Liver (tissue), 3 donors: ENCODE measurements around the gene CCDC187.

ENCODE experiments used
- EGR1 ChIP-seq, 2 donors: IDR thresholded peaks; 2 replicates each; pipeline ENCODE4 v1.6.1; 2016 to 2018; ENCODE audit warnings: antibody characterized with exemption in 2 of 2, low read depth in 2 of 2
- HNF4G ChIP-seq: IDR thresholded peaks from 2 replicates; pipeline ENCODE4 v1.6.1; 2016; ENCODE audit warnings: antibody characterized with exemption
- JUND ChIP-seq, 2 donors: IDR thresholded peaks; 2 replicates each; pipeline ENCODE4 v1.6.1; 2016; ENCODE audit warnings: antibody characterized with exemption in 2 of 2
- RAD21 ChIP-seq, 2 donors: IDR thresholded peaks; 2 replicates each; pipeline ENCODE4 v1.6.1; 2016; ENCODE audit warnings: antibody characterized with exemption in 2 of 2, mild to moderate bottlenecking in 2 of 2
- SP1 ChIP-seq: IDR thresholded peaks from 2 replicates; pipeline ENCODE4 v1.6.1; 2018; ENCODE audit warnings: antibody characterized with exemption, mild to moderate bottlenecking
- TAF1 ChIP-seq: conservative IDR thresholded peaks from 2 replicates; pipeline ENCODE4 v1.6.1; 2016; ENCODE audit warnings: antibody characterized with exemption, mild to moderate bottlenecking
- YY1 ChIP-seq: IDR thresholded peaks from 2 replicates; pipeline ENCODE4 v1.6.1; 2016; ENCODE audit warnings: antibody characterized with exemption, mild to moderate bottlenecking
- TF ChIP-seq, protein P1 (sequence below): fragments of 150-350 bp; IDR thresholded peaks from 2 replicates; pipeline ENCODE4 v1.5.1; 2017; ENCODE audit warnings: improper control_type of control experiment, low read depth, low read length; ENCODE audit not compliant: missing input control
- TF ChIP-seq, protein P2 (sequence below): IDR thresholded peaks from 2 replicates; pipeline ENCODE4 v1.6.1; 2016; ENCODE audit warnings: antibody characterized with exemption
- TF ChIP-seq, protein P3 (sequence below): IDR thresholded peaks from 2 replicates; pipeline ENCODE4 v1.6.1; 2016; ENCODE audit warnings: antibody characterized with exemption, mild to moderate bottlenecking
- TF ChIP-seq, protein P4 (sequence below): IDR thresholded peaks from 2 replicates; pipeline ENCODE4 v1.6.1; 2016; ENCODE audit warnings: antibody characterized with exemption
- donor health status: healthy.
- donor health status: healthy.

DNA sequence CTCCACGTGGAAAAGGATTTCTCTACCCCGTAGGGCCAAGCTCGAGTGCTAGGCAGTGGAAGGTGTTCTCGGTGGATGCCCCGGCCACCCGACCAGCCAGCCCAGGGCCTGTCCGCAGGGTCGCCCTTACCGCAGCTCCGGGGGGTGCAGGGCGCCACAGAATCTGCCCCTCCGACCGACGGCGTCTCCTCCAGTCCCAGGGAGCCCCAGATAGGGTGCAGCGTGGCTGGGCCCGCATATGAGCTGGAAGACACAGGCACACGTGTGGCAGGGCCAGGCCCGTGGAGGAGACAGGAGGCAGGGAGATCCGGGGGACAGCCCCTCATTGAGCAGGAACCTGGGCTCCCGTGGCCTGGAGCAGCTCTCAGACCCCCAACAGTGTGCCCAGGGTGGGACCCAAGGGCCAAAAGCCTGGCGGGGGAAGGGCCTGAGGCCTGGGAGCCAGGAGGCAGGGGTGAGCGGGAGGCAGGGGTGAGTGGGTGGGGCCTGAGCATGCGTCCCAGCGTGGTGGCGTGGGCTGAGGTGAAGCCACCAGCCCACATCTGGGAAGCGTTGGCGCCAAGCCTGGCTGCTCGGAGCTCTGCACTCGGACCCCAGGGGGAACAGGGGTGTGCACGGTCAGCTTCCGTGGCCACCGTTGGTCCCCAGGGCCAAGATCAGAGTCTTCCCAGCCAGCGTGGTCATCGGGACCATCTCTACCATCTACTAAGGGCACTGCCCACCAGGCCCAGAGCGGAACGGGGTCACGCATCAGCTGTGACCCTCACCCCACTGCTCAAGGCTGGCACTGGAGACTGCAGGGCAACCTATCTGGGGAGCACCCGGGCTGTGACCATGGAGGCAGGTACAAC lies 22.2 kb downstream of the CCDC187 start:
- TF ChIP-seq SP1, result no peak
- TF ChIP-seq, protein P1, sequence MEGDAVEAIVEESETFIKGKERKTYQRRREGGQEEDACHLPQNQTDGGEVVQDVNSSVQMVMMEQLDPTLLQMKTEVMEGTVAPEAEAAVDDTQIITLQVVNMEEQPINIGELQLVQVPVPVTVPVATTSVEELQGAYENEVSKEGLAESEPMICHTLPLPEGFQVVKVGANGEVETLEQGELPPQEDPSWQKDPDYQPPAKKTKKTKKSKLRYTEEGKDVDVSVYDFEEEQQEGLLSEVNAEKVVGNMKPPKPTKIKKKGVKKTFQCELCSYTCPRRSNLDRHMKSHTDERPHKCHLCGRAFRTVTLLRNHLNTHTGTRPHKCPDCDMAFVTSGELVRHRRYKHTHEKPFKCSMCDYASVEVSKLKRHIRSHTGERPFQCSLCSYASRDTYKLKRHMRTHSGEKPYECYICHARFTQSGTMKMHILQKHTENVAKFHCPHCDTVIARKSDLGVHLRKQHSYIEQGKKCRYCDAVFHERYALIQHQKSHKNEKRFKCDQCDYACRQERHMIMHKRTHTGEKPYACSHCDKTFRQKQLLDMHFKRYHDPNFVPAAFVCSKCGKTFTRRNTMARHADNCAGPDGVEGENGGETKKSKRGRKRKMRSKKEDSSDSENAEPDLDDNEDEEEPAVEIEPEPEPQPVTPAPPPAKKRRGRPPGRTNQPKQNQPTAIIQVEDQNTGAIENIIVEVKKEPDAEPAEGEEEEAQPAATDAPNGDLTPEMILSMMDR, result no peak
- no peak for TF ChIP-seq EGR1 (IDR thresholded peaks at IDR 0.05; ENCODE audit: low read depth in 2 of 2)
- TF ChIP-seq TAF1, result no peak
- no peak for TF ChIP-seq YY1
- TF ChIP-seq, protein P2, sequence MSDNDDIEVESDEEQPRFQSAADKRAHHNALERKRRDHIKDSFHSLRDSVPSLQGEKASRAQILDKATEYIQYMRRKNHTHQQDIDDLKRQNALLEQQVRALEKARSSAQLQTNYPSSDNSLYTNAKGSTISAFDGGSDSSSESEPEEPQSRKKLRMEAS, result no peak
- no peak for TF ChIP-seq RAD21 (IDR thresholded peaks at IDR 0.05)
- no peak for TF ChIP-seq HNF4G
- TF ChIP-seq, protein P3, sequence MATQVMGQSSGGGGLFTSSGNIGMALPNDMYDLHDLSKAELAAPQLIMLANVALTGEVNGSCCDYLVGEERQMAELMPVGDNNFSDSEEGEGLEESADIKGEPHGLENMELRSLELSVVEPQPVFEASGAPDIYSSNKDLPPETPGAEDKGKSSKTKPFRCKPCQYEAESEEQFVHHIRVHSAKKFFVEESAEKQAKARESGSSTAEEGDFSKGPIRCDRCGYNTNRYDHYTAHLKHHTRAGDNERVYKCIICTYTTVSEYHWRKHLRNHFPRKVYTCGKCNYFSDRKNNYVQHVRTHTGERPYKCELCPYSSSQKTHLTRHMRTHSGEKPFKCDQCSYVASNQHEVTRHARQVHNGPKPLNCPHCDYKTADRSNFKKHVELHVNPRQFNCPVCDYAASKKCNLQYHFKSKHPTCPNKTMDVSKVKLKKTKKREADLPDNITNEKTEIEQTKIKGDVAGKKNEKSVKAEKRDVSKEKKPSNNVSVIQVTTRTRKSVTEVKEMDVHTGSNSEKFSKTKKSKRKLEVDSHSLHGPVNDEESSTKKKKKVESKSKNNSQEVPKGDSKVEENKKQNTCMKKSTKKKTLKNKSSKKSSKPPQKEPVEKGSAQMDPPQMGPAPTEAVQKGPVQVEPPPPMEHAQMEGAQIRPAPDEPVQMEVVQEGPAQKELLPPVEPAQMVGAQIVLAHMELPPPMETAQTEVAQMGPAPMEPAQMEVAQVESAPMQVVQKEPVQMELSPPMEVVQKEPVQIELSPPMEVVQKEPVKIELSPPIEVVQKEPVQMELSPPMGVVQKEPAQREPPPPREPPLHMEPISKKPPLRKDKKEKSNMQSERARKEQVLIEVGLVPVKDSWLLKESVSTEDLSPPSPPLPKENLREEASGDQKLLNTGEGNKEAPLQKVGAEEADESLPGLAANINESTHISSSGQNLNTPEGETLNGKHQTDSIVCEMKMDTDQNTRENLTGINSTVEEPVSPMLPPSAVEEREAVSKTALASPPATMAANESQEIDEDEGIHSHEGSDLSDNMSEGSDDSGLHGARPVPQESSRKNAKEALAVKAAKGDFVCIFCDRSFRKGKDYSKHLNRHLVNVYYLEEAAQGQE, result no peak
- TF ChIP-seq, protein P4, sequence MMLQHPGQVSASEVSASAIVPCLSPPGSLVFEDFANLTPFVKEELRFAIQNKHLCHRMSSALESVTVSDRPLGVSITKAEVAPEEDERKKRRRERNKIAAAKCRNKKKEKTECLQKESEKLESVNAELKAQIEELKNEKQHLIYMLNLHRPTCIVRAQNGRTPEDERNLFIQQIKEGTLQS, result no peak
- no peak for TF ChIP-seq JUND (IDR thresholded peaks at IDR 0.05)
